B cell (primary cell): ENCODE data around the gene LRRC26. TPM values are rescaled to one million over a fixed set of nuclear protein-coding genes. Genes with fewer than 3 reads are reported as not detected.

Source experiments
- ATAC-seq: fragments of 200-7000 bp; cut with Tn5 transposase; one replicate; pipeline ENCODE4 v1.10.0; 2021; ENCODE audit warnings: low read depth, mild to moderate bottlenecking, moderate number of reproducible peaks, moderate library complexity
- CTCF ChIA-PET: fragments of 350-600 bp; sonication (Branson Sonifier 250); formaldehyde crosslinking; loops from one replicate; lab custom pipeline; 2021; ENCODE audit warnings: antibody characterized with exemption, inconsistent platforms; lab: Charles Lee
- POLR2A ChIA-PET: fragments of 350-600 bp; sonication (Branson Sonifier 250); formaldehyde crosslinking; loops from one replicate; lab custom pipeline; 2021; ENCODE audit warnings: antibody characterized with exemption; lab: Charles Lee
- DNase-seq: peaks from one replicate; pipeline ENCODE4 v3.0.0; 2013
- H2AFZ ChIP-seq: 2 replicates; pipeline ENCODE4 v1.6.1; 2012; ENCODE audit warnings: mild to moderate bottlenecking, low read depth, low read length; ENCODE audit not compliant: insufficient read depth, poor library complexity, severe bottlenecking
- H3K27ac ChIP-seq, 2 donors: 1 replicate in 1 of 2; 2 replicates in 1 of 2; pipeline ENCODE4 v1.5.1; 2012 to 2013; ENCODE audit warnings: low read length in 2 of 2, mild to moderate bottlenecking in 2 of 2, moderate library complexity in 1 of 2
- H3K27me3 ChIP-seq, 4 experiments: fragments of 200-600 bp in 1 of 4; sonication (generic) in 1 of 4; replicated peaks in 1 of 4; 1 replicate in 2 of 4; 2 replicates in 2 of 4; pipeline versions ENCODE4 v1.6.1 to v1.7.0; 2013 to 2016; ENCODE audit warnings: low read length in 3 of 4, mild to moderate bottlenecking in 2 of 4, mixed read lengths in 1 of 4, moderate library complexity in 1 of 4; ENCODE audit not compliant: insufficient read depth in 4 of 4, control insufficient read depth in 3 of 4; ENCODE audit errors: control extremely low read depth in 1 of 4
- H3K36me3 ChIP-seq, 2 experiments: replicated peaks in 1 of 2; 1 replicate in 1 of 2; 2 replicates in 1 of 2; pipeline versions ENCODE4 v1.6.1 to v1.7.1; 2013; ENCODE audit warnings: low read length in 1 of 2; ENCODE audit not compliant: insufficient read depth in 2 of 2, control insufficient read depth in 1 of 2; ENCODE audit errors: control extremely low read depth in 1 of 2, extremely low read depth in 1 of 2
- H3K4me1 ChIP-seq, 2 donors: fragments of 200-600 bp in 1 of 2; sonication (generic) in 1 of 2; 1 replicate in 1 of 2; 2 replicates in 1 of 2; pipeline versions ENCODE4 v1.5.1 to v1.6.1; 2013 to 2017; ENCODE audit warnings: low read length in 2 of 2; ENCODE audit not compliant: control insufficient read depth in 2 of 2, insufficient read depth in 2 of 2
- H3K4me2 ChIP-seq: replicated peaks from 2 replicates; pipeline ENCODE3; 2012; ENCODE audit warnings: mild to moderate bottlenecking, low read depth, low read length; ENCODE audit not compliant: poor library complexity, severe bottlenecking
- H3K4me3 ChIP-seq, 5 experiments: fragments of 200-600 bp in 1 of 5; sonication (generic) in 1 of 5; 1 replicate in 3 of 5; 2 replicates in 2 of 5; pipeline versions ENCODE4 v1.5.1 to v1.7.0; 2011 to 2016; ENCODE audit warnings: low read length in 4 of 5, mild to moderate bottlenecking in 4 of 5, low read depth in 2 of 5, control low read depth in 1 of 5, moderate library complexity in 1 of 5; ENCODE audit not compliant: insufficient read depth in 1 of 5; ENCODE audit errors: control extremely low read depth in 1 of 5, extremely low read depth in 1 of 5
- H3K79me2 ChIP-seq: fragments of 200-600 bp; sonication (generic); one replicate; pipeline ENCODE4 v1.6.0; 2016; ENCODE audit warnings: low read length; ENCODE audit not compliant: control insufficient read depth, insufficient read depth
- H3K9ac ChIP-seq: fragments of 200-600 bp; sonication (generic); 2 replicates; pipeline ENCODE4 v1.6.1; 2017; ENCODE audit warnings: mild to moderate bottlenecking, low read length, moderate library complexity
- H3K9me3 ChIP-seq, 3 donors: one replicate each; pipeline versions ENCODE4 v1.6.1 to v1.7.1; 2013; ENCODE audit warnings: low read length in 2 of 3; ENCODE audit not compliant: control insufficient read depth in 2 of 3, insufficient read depth in 1 of 3; ENCODE audit errors: control extremely low read depth in 1 of 3
- H4K20me1 ChIP-seq: 2 replicates; pipeline ENCODE4 v1.6.0; 2012; ENCODE audit warnings: mild to moderate bottlenecking, low read length; ENCODE audit not compliant: insufficient read depth, control insufficient read depth, poor library complexity, severe bottlenecking
- H3K27ac Mint-ChIP-seq: one replicate; pipeline ENCODE4 v1.8.0; 2021; ENCODE audit warnings: mixed read lengths
- H3K27me3 Mint-ChIP-seq: one replicate; pipeline ENCODE4 v1.8.0; 2021; ENCODE audit warnings: mixed read lengths
- H3K4me1 Mint-ChIP-seq: one replicate; pipeline ENCODE4 v1.8.0; 2021; ENCODE audit warnings: mixed read lengths
- H3K4me3 Mint-ChIP-seq: one replicate; pipeline ENCODE4 v1.8.0; 2021; ENCODE audit warnings: mixed read lengths
- H3K9me3 Mint-ChIP-seq: one replicate; pipeline ENCODE4 v1.8.0; 2022; ENCODE audit warnings: mixed read lengths; ENCODE audit not compliant: insufficient read depth
- EZH2 ChIP-seq: IDR thresholded peaks from 2 replicates; pipeline ENCODE4 v1.6.1; 2012; ENCODE audit warnings: borderline replicate concordance, low read depth, mild to moderate bottlenecking, moderate library complexity, low read length; ENCODE audit not compliant: insufficient read depth, poor library complexity, severe bottlenecking
- WGBS: methylation state at CpG from one replicate; pipeline ENCODE4 v1.1.5; 2013; ENCODE audit warnings: missing lambda C conversion rate; ENCODE audit not compliant: insufficient coverage; 5-methylcytosine and 5-hydroxymethylcytosine counted together
- intact Hi-C: fragments of 100-400 bp; cut with micrococcal nuclease; formaldehyde crosslinking; loops from one replicate; pipeline ENCODE4 v1.10.0; 2022
- polyA plus RNA-seq: library from polyadenylated mRNA; depleted of rRNA; stranded (reverse); fragments of >200 nt; gene quantifications from 2 replicates; pipeline ENCODE4 v1.2.3, GENCODE V29; 2012
- total RNA-seq, 2 donors: library from RNA; stranded (reverse); fragments of 120-200 nt in 1 of 2; gene quantifications; 1 replicate in 1 of 2; 2 replicates in 1 of 2; pipeline versions ENCODE4 v1.2.3 to v1.2.4, GENCODE V29; 2013 to 2022
- TF ChIP-seq, protein P1 (sequence below): fragments of 200-600 bp; IDR thresholded peaks from one replicate; pipeline ENCODE4 v1.8.0; 2022; ENCODE audit warnings: antibody characterized with exemption, mild to moderate bottlenecking

The LRRC26 gene
- total and polyA plus RNA-seq, 2 donors (not counting 1 experiment from before 2014, with no cell fraction given), result not detected

DNA sequence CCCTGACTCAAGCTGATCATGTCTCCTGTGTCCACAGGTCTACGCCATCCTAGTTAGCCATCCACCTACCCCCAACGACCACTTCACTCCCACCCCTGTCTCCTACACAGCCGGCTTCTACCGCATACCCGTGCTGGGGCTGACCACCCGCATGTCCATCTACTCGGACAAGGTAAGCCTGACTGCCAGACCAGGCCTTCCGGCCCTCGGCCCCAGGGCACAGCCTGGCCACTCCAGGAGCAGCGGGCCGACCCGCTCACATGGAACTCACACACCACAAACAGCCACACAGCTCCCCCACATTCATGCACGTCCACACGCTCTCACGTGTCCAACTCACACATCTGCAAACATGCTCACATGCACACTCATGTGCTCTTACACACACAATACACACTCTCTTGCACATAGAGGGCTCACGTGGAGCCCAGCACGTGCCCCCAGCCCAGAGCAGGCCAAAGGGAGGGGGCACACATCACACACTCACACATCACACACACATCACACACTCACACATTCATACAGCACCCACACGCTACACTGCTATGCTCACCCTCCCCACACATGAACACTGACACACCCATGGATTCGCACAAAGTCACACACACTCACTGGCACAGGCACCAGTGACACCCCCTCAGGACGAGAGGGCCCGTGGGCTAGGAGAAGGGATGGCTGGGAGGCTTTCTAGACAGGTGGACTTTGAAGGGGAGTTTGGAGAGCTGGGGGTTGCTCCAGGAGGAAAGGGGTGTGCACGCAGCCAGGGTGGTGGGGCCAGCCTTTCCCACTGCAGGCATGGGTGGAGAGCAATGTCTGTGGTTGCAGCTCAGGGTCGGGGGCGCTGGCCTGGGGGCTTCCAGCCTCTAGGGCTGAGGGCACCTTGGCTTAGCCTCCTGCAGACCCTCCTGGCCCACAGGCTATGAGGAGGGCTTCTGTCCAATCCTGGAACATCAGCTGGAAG lies 27.6 kb downstream of the LRRC26 start:
- no peak for TF ChIP-seq EZH2
- TF ChIP-seq, protein P1, sequence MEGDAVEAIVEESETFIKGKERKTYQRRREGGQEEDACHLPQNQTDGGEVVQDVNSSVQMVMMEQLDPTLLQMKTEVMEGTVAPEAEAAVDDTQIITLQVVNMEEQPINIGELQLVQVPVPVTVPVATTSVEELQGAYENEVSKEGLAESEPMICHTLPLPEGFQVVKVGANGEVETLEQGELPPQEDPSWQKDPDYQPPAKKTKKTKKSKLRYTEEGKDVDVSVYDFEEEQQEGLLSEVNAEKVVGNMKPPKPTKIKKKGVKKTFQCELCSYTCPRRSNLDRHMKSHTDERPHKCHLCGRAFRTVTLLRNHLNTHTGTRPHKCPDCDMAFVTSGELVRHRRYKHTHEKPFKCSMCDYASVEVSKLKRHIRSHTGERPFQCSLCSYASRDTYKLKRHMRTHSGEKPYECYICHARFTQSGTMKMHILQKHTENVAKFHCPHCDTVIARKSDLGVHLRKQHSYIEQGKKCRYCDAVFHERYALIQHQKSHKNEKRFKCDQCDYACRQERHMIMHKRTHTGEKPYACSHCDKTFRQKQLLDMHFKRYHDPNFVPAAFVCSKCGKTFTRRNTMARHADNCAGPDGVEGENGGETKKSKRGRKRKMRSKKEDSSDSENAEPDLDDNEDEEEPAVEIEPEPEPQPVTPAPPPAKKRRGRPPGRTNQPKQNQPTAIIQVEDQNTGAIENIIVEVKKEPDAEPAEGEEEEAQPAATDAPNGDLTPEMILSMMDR, result no peak
- H3K36me3 ChIP-seq, result no peaks in the 10 kb centered on the region
- H3K9ac ChIP-seq, result no peak overlapping the region
- no peak overlapping the region for H3K4me2 ChIP-seq
- no peak for ATAC-seq
- Mint-ChIP-seq H3K9me3 (no peaks in the 10 kb centered on the region), H3K27ac (no peak overlapping the region), H3K27me3 (peaks cover 45% of the 10 kb centered on the region), H3K4me3 (no peak overlapping the region), H3K4me1 (no peaks in the 10 kb centered on the region)
- H3K4me1 ChIP-seq, result peaks cover 11 to 14% of the 10 kb centered on the region in 2 donors
- no peak overlapping the region for H2AFZ ChIP-seq
- no peak for DNase-seq
- intact Hi-C loops, result no loop called here
- POLR2A ChIA-PET, result no interaction called here
- H3K27ac ChIP-seq, result no peak overlapping the region
- H3K4me3 ChIP-seq, result no peak overlapping the region
- no peaks in the 10 kb centered on the region for H4K20me1 ChIP-seq
- no peaks in the 10 kb centered on the region for H3K79me2 ChIP-seq
- H3K9me3 ChIP-seq, result peaks cover 0 to 33% (median 0%) of the 10 kb centered on the region in 3 donors
- H3K27me3 ChIP-seq, result peaks cover 0 to 71% (median 31%) of the 10 kb centered on the region in 4 experiments
- CTCF ChIA-PET, result interaction anchor here (1.3 kb wide), 1 partner anchor 11 kb away, joined by 3 read pairs; no protein-coding TSS in a partner anchor
- WGBS, result 82% methylated on average over 18 of the region's 24 CpGs
